HT1080 (cell line): ENCODE data around the gene TDP2. TPM values are rescaled to one million over a fixed set of nuclear protein-coding genes. Genes with fewer than 3 reads are reported as not detected.
"Not testable (repeated sequence)": the region's sequence is repeated elsewhere in the genome, so short reads cannot be mapped to it uniquely, and the experiment has no call there.

ENCODE experiments used
- DNase-seq: peaks from one replicate; pipeline ENCODE4 v3.0.0-alpha.2; 2015; ENCODE audit warnings: low read depth
- total RNA-seq: library from RNA; depleted of rRNA; stranded (reverse); fragments of >200 nt; shearing (Covaris generic); gene quantifications from 2 replicates; pipeline ENCODE4 v1.2.3, GENCODE V29; 2014

The TDP2 gene
- total RNA-seq, 1 experiment from 2014 or later: 34.6 TPM

- DNase-seq: no peak
These were observed 18.4 kb downstream of the TDP2 start for GRCh38 chr6:24648276-24648675.

DNA sequence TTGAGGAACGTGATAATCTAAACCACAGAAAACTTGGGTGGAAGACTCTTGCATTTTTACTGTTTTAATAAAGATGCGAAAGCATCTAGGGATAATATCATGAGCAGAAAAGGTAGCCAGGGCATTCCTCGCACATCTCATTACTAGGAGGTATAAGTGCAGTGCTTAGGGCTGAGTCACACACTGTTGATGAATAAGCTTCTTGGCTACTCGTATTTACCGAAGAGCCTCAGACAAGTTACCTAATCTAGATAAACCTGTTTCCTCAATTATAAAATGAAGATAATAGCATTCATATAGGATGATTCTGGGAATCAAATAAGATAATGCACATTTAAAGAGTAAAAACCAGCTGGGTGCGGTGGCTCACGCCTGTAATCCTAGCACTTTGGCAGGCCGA, 19.9 kb downstream of the TDP2 start:
- DNase-seq: peak; percentile 38

DNA sequence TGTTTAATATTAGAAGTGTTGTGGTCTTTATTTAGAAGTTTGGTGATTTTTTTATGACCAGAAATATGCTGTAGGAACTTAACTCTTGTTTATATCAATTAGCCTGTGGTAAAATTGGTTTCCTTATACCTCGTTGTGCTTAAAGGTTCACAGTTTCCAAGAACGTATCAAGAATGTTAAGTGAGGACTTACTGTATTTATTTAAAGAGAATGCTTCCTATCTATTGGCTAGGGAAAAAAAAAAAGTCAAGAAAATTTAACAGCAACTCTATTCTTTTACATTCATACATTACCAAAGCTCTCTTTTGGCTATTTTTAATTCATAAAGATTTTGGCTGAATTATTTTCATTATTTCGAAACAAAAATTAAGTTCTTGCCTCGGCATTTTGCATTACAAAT, 22.3 kb downstream of the TDP2 start:
- DNase-seq: no peak

GRCh38 chr6:24643920-24644319, 22.8 kb downstream of the TDP2 start:
- no peak for DNase-seq

- no peak for DNase-seq
These were observed 24.6 kb downstream of the TDP2 start for GRCh38 chr6:24642061-24642460.

DNA sequence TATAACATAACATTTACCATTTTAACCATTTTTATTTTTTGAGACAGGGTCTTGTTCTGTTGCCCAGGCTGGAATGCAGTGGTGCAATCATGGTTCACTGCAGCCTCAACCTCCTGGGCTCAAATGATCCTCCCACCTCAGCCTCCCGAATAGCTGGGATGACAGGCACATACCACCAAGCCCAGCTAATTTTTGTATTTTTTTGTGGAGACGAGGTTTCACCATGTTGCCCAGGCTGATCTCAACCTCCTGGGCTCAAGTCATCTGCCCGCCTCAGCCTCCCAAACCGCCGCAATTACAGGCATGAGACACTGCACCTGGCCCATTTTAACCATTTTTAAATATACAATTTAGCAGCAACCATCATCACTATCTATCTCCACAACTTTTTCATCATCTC, 26.1 kb downstream of the TDP2 start:
- DNase-seq: not testable (repeated sequence)

DNA sequence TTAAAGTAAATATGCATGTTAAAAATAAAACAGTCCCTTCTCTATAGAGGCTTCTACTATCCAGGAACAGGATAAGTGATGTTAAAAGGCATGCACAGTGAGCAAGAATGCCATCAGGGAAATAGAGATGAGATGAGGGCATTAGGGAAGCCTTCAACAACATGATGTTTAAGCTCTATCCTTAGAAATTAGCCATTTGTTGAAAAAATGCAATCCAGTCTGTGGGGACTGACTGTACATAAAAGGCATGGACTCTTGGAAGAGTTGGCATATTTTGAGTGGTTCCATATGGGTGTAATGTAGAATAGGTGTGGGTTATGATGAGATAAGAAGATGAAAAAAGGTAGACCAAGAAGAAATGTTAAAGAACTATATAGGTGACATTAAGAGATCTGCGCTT, 26.5 kb downstream of the TDP2 start:
- no peak for DNase-seq

GRCh38 chr6:24636681-24637080, 30.0 kb downstream of the TDP2 start:
- DNase-seq: no peak

DNA sequence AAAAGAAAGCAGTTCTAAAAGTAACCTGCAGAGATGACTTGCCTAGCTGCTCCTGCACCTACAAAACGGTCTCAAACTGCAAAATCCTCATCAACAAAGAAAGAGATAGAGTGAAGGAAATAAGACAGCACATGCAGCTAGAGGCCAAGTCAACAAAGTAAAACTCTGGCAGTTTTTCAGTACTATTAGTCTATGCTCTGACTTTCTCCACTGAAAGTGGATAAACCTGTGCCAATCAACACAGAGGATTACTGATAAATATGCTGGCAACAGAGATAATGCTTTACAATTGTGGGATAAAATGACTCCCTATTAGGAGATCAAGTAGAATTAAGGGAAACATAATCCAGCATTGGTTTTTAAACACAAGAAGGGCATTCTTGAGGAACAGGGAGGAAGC, 34.1 kb downstream of the TDP2 start:
- DNase-seq: no peak

DNA sequence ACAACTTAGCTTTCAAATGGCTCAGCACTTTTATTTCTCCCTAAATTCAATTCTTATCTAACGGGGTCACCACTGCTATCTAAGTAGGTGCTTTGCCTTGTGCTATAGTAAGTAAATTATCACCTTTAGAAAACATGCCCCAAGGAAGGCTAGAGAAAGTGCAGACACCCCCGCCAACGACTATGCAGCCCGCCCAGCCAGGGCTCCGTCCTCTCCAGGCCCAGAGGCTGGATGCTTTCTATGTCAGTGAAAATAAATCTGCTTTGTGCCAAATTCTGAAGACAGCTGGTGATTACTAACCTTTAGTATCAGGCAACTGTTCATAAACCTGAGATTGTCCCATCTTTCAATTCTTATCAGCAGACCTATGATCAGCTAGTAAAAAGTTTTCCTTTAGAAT, 35.0 kb downstream of the TDP2 start:
- DNase-seq: no peak

GRCh38 chr6:24630856-24631505, 35.7 kb downstream of the TDP2 start:
- no peak for DNase-seq

DNA sequence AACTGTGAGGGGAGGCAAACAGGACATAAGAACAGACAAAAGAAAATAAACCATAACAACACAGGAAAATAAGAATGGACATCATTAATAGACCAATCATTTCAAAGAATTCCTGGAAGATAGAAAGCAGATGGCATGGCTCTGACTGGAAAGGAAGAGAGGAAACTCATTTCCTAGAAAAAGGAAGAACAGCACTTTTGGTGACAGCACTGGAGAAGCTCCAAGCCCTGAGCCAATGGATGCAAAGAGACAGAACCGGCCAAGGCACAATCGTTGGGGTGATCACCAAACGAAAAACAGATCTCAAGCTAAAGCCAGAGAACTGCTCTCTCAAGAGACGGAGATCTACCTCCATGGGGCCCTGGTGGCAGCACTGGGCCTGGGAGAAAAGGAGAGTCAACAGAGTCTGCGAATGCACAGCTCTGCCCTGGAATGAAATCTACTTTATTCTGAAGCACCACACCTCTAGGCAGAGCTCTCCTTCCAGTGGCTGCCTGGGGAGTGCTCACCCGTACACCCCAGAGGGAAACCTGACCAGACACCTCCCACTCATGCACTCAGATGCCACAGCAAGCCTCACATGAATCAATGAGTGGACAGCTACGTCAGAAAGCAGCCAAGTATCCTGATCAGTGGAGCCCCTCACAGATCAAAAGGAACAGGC, 44.9 kb downstream of the TDP2 start:
- no peak for DNase-seq

DNA sequence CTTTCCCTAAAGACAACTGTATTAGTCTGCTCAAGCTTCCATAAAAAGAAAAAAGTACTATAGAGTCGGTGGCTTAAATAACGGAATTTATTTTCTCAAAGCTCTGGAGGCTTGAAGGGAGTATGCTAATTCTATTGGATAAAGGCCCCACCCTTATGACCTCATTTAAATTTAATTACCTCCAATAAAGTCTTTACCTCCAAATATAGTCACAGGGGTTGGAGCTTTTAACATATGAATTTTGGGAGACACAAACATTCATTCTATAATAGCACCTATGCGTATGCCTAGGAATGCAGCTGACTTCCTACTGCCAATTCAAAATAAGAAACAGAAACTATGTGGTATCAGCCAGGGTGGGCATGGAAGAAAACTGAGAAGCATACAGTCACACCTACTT, 46.1 kb downstream of the TDP2 start:
- no peak for DNase-seq

DNA sequence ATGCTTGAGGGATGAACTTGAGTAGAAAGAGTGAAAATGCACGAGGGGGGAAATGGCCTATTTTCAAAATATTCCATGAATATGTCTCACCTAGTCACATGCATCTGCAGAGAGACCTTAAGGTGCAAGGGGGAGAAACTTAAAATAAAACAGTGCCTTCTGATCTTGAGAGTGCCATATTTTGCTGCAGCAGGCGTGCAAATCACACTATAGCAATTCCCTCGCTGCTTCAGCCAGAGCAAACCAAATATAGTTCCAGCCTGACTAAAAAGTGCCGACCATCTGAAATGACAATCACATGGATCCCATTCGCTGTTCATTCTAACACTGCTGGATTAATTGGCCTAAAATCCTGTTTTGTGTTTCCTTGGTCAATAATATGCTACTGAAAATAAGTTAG, 47.0 kb downstream of the TDP2 start:
- DNase-seq: no peak

DNA sequence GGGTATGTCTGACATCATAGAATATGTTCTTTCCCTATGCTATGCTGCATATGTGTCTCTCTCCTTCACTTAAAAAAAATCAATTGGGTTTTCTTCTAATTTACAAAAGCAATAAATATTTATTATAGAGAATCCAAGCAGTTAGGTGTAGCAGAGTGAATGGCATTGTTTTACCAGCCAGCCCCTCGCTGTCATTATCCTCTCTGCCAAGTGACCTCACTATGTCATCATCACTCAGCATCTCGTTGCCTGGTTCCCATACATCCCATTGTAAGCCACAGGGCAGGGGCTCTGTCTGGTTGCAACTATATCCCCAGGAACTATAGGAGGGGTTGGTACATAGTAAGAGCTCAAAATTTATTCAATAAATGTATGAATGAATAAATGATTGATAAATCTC, 52.1 kb downstream of the TDP2 start:
- DNase-seq: no peak

- no peak for DNase-seq
These were observed 52.7 kb downstream of the TDP2 start for GRCh38 chr6:24614043-24614420.

GRCh38 chr6:24613361-24614042, 53.2 kb downstream of the TDP2 start:
- DNase-seq: no peak

- no peak for DNase-seq
These were observed 56.0 kb downstream of the TDP2 start for GRCh38 chr6:24610672-24611071.

- DNase-seq: no peak
These were observed 59.2 kb downstream of the TDP2 start for GRCh38 chr6:24607310-24608105.

GRCh38 chr6:24606200-24606930, 60.3 kb downstream of the TDP2 start:
- DNase-seq: no peak

DNA sequence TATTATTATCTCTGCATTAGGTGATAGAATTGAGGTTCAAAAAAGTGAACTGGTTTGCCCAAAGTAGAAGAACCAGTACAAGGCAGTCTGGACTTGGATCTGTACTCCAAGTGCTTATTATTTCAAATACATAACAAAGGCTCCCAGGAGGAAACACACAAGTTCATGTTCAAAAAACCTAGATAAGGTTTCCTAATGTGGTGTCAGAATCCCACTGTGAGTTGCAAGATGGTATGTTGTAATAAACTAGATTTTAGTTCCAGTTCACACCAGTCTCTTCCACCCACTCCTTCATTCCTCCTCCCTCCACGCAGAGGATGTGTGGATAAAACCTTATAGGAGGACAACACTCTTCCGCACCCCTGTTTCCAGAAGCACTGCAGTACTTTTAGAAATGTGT, 63.5 kb downstream of the TDP2 start:
- DNase-seq: no peak
